Endothelial cell of umbilical vein (primary cell): ENCODE measurements around the gene OR8B4. TPM values are rescaled to one million over a fixed set of nuclear protein-coding genes. Genes with fewer than 3 reads are reported as not detected.
"Not testable (repeated sequence)": the region's sequence is repeated elsewhere in the genome, so short reads cannot be mapped to it uniquely, and the experiment has no call there.

Experiments used
- BruUV-seq: library from RNA; stranded (reverse); fragments of 400-500 nt; replicated peaks from 2 replicates; lab custom pipeline; 2021; lab: Mats Ljungman, UMichigan
- CTCF ChIA-PET: fragments of 300-600, 350-600 bp; sonication (Branson Sonifier 250); formaldehyde crosslinking; loops from one replicate; lab custom pipeline; 2021; ENCODE audit warnings: antibody characterized with exemption, inconsistent platforms; lab: Charles Lee
- POLR2A ChIA-PET: fragments of 300-600, 350-600 bp; sonication (Branson Sonifier 250); formaldehyde crosslinking; loops from one replicate; lab custom pipeline; 2021; ENCODE audit warnings: antibody characterized with exemption, inconsistent platforms; lab: Charles Lee
- DNase-seq: peaks from one replicate; pipeline ENCODE4 v3.0.0-alpha.2; 2011; ENCODE audit warnings: low read depth, low spot score
- FAIRE-seq: peaks from 2 replicates; lab custom pipeline; 2011; peaks lifted over from hg19 to GRCh38; lab: Jason Lieb, UNC
- H2AFZ ChIP-seq: 2 replicates; pipeline ENCODE4 v1.6.0; 2012; ENCODE audit warnings: low read depth, low read length, control low read depth, inconsistent platforms
- H3K27ac ChIP-seq: 2 replicates; pipeline ENCODE4 v1.5.1; 2011; ENCODE audit warnings: low read depth, mild to moderate bottlenecking, control low read depth, low read length, moderate library complexity; ENCODE audit not compliant: insufficient read depth
- H3K27me3 ChIP-seq, 2 experiments: 2 replicates each; pipeline versions ENCODE4 v1.6.0 to v1.6.1; 2011; ENCODE audit warnings: low read length in 2 of 2, mixed read lengths in 1 of 2; ENCODE audit not compliant: control insufficient read depth in 2 of 2, insufficient read depth in 2 of 2
- H3K36me3 ChIP-seq, 2 experiments: 2 replicates in 1 of 2; 3 replicates in 1 of 2; pipeline ENCODE4 v1.5.1; 2011; ENCODE audit warnings: low read length in 2 of 2, mild to moderate bottlenecking in 1 of 2, moderate library complexity in 1 of 2; ENCODE audit not compliant: control insufficient read depth in 2 of 2, insufficient read depth in 2 of 2; ENCODE audit errors: extremely low read depth in 1 of 2
- H3K4me1 ChIP-seq: 3 replicates; pipeline ENCODE4 v1.5.1; 2011; ENCODE audit warnings: mild to moderate bottlenecking, low read length; ENCODE audit not compliant: control insufficient read depth, insufficient read depth; ENCODE audit errors: extremely low read depth
- H3K4me2 ChIP-seq: 2 replicates; pipeline ENCODE4 v1.6.1; 2011; ENCODE audit warnings: low read length, control low read depth, mixed read lengths; ENCODE audit not compliant: insufficient read depth
- H3K4me3 ChIP-seq, 3 experiments: fragments of 200-600 bp in 1 of 3; sonication (generic), shearing (Covaris generic) in 1 of 3; replicated peaks in 1 of 3; 2 replicates each; pipeline ENCODE4 v1.5.1; 2011 to 2016; ENCODE audit warnings: control low read depth in 3 of 3, low read length in 3 of 3, mild to moderate bottlenecking in 2 of 3, inconsistent platforms in 1 of 3, low read depth in 1 of 3, moderate library complexity in 1 of 3; ENCODE audit not compliant: insufficient read depth in 1 of 3
- H3K79me2 ChIP-seq: 2 replicates; pipeline ENCODE4 v1.6.0; 2012; ENCODE audit warnings: low read length, inconsistent platforms; ENCODE audit not compliant: control insufficient read depth, insufficient read depth
- H3K9ac ChIP-seq: replicated peaks from 2 replicates; pipeline ENCODE3; 2011; ENCODE audit warnings: low read length, control low read depth; ENCODE audit not compliant: insufficient read depth; ENCODE audit errors: extremely low read depth
- H3K9me1 ChIP-seq: replicated peaks from 3 replicates; pipeline ENCODE4 v1.6.0; 2011; ENCODE audit warnings: mild to moderate bottlenecking, low read length; ENCODE audit not compliant: control insufficient read depth, insufficient read depth; ENCODE audit errors: extremely low read depth
- H3K9me3 ChIP-seq: replicated peaks from 2 replicates; pipeline ENCODE4 v1.5.1; 2012; ENCODE audit warnings: low read length, inconsistent platforms; ENCODE audit not compliant: control insufficient read depth, insufficient read depth
- H4K20me1 ChIP-seq: replicated peaks from 2 replicates; pipeline ENCODE3; 2011; ENCODE audit warnings: mild to moderate bottlenecking, low read length; ENCODE audit not compliant: control insufficient read depth, insufficient read depth; ENCODE audit errors: extremely low read depth
- CTCF ChIP-seq, 2 donors: IDR thresholded peaks; 1 replicate in 1 of 2; 2 replicates in 1 of 2; pipeline ENCODE4 v1.5.1; 2011; ENCODE audit warnings: low read length in 2 of 2, mild to moderate bottlenecking in 2 of 2, moderate library complexity in 2 of 2, control low read depth in 1 of 2, inconsistent platforms in 1 of 2, low read depth in 1 of 2; ENCODE audit not compliant: insufficient read depth in 1 of 2; ENCODE audit errors: extremely low read depth in 1 of 2
- EZH2 ChIP-seq: IDR thresholded peaks from 2 replicates; pipeline ENCODE4 v1.6.1; 2012; ENCODE audit warnings: borderline replicate concordance, low read depth, mild to moderate bottlenecking, moderate library complexity, low read length, inconsistent platforms; ENCODE audit not compliant: severe bottlenecking
- FOS ChIP-seq: IDR thresholded peaks from 2 replicates; pipeline ENCODE4 v1.6.1; 2011; ENCODE audit warnings: mild to moderate bottlenecking, low read length, moderate library complexity, borderline replicate concordance; ENCODE audit not compliant: insufficient read depth
- GATA2 ChIP-seq: IDR thresholded peaks from 2 replicates; pipeline ENCODE4 v1.7.0; 2011; ENCODE audit warnings: low read depth, mild to moderate bottlenecking, moderate library complexity, mixed read lengths, low read length; ENCODE audit not compliant: insufficient read length, insufficient read depth
- JUN ChIP-seq: IDR thresholded peaks from 2 replicates; pipeline ENCODE4 v1.6.1; 2011; ENCODE audit warnings: borderline replicate concordance, low read depth; ENCODE audit not compliant: insufficient read length, insufficient read depth
- MAX ChIP-seq: IDR thresholded peaks from 2 replicates; pipeline ENCODE4 v1.6.1; 2011; ENCODE audit not compliant: insufficient read depth, insufficient read length
- MYC ChIP-seq: IDR thresholded peaks from one replicate; pipeline ENCODE4 v1.6.1; 2011; ENCODE audit warnings: mild to moderate bottlenecking, low read depth, low read length
- POLR2A ChIP-seq: IDR thresholded peaks from 2 replicates; pipeline ENCODE4 v1.6.1; 2012; ENCODE audit warnings: low read depth, mild to moderate bottlenecking, control low read depth, low read length
- POLR2AphosphoS5 ChIP-seq: IDR thresholded peaks from 2 replicates; pipeline ENCODE4 v1.6.1; 2012; ENCODE audit warnings: low read depth, mild to moderate bottlenecking, control low read depth, low read length, moderate library complexity; ENCODE audit not compliant: insufficient read depth
- dilution Hi-C: fragments of 300-500 bp; cut with MboI; formaldehyde crosslinking; loops from one replicate; pipeline ENCODE4 v1.15.0; 2019; ENCODE audit warnings: low sequenced_read_pairs; ENCODE audit not compliant: extremely low pct_ligation_motif_present
- intact Hi-C: fragments of 100-400 bp; cut with micrococcal nuclease; formaldehyde crosslinking; loops from one replicate; pipeline ENCODE4 v1.10.0; 2022
- polyA plus RNA-seq, 4 experiments: library from polyadenylated mRNA; depleted of rRNA in 3 of 4; stranded (reverse) in 3 of 4; unstranded in 1 of 4; fragments of >200 nt; gene quantifications; 2 replicates each; pipeline versions ENCODE4 v1.2.1 to v1.2.3, GENCODE V29; 2011 to 2012; ENCODE audit warnings: missing spikeins in 1 of 4
- total RNA-seq: library from RNA; stranded (reverse); gene quantifications from 2 replicates; pipeline ENCODE4 v1.2.3, GENCODE V29; 2021

Gene OR8B4
- total and polyA plus RNA-seq, 2 donors (not counting 3 experiments of a cell fraction or from before 2014, with no cell fraction given): not detected

- no peaks in the 10 kb centered on the region for H3K36me3 ChIP-seq
- H3K4me1 ChIP-seq: no peaks in the 10 kb centered on the region
- peaks cover 0 to 3% of the 10 kb centered on the region in 2 experiments for H3K27me3 ChIP-seq
- H3K4me2 ChIP-seq: no peak overlapping the region
- no peaks in the 10 kb centered on the region for H4K20me1 ChIP-seq
- ChIA-PET CTCF (no interaction called here), POLR2A (no interaction called here)
- BruUV-seq: no TSS peak
- no peak overlapping the region for H3K4me3 ChIP-seq
- H3K9me3 ChIP-seq: no peaks in the 10 kb centered on the region
- intact Hi-C loops (no loop called here), dilution Hi-C loops (no loop called here)
- DNase-seq (no peak), FAIRE-seq (no peak)
- no peak overlapping the region for H3K9ac ChIP-seq
- no peaks in the 10 kb centered on the region for H3K79me2 ChIP-seq
- TF ChIP-seq FOS (no peak), JUN (no peak), CTCF (IDR thresholded peaks at IDR 0.05; ENCODE audit: extremely low read depth in 1 of 2, insufficient read depth in 1 of 2, low read depth in 1 of 2, low read length in 2 of 2) (no peak), MAX (no peak), EZH2 (no peak), POLR2AphosphoS5 (no peak), GATA2 (no peak), MYC (no peak), POLR2A (no peak)
- no peak overlapping the region for H3K27ac ChIP-seq
- H3K9me1 ChIP-seq: no peaks in the 10 kb centered on the region
- H2AFZ ChIP-seq: no peak overlapping the region
Measured at GRCh38 chr11:124460459-124460858, 35.8 kb upstream of the OR8B4 start.

GRCh38 chr11:124459379-124459778, 34.7 kb upstream of the OR8B4 start:
- H3K79me2 ChIP-seq, CTCF ChIA-PET, POLR2A ChIA-PET: not testable (repeated sequence)

More at GRCh38 chr11:124459379-124459778, 34.7 kb upstream of the OR8B4 start:
- H3K9ac ChIP-seq, H3K4me2 ChIP-seq, intact Hi-C loops, H3K4me1 ChIP-seq, H3K27ac ChIP-seq, H3K36me3 ChIP-seq, dilution Hi-C loops, H3K9me1 ChIP-seq, DNase-seq, H2AFZ ChIP-seq, H3K4me3 ChIP-seq, FAIRE-seq, H3K27me3 ChIP-seq, H4K20me1 ChIP-seq, H3K9me3 ChIP-seq, BruUV-seq: not testable (repeated sequence)
